IPS DF 6.9 (cell line): ENCODE results near the gene SBF2.

Experiments used
- DNase-seq: peaks from one replicate; pipeline ENCODE4 v3.0.0-alpha.2; 2013; ENCODE audit warnings: low read depth, low spot score
- H3K27ac ChIP-seq: one replicate; pipeline ENCODE4 v1.5.1; 2013; ENCODE audit warnings: low read length, control low read depth
- H3K27me3 ChIP-seq: 2 replicates; pipeline ENCODE4 v1.6.1; 2013; ENCODE audit warnings: mild to moderate bottlenecking, low read length; ENCODE audit not compliant: control insufficient read depth, insufficient read depth
- H3K36me3 ChIP-seq: 2 replicates; pipeline ENCODE4 v1.6.1; 2013; ENCODE audit warnings: low read length; ENCODE audit not compliant: control insufficient read depth, insufficient read depth
- H3K4me1 ChIP-seq: 2 replicates; pipeline ENCODE4 v1.6.1; 2013; ENCODE audit warnings: low read length; ENCODE audit not compliant: control insufficient read depth, insufficient read depth
- H3K4me3 ChIP-seq: 2 replicates; pipeline ENCODE4 v1.5.1; 2013; ENCODE audit warnings: mild to moderate bottlenecking, low read length
- H3K9me3 ChIP-seq: 2 replicates; pipeline ENCODE4 v1.6.1; 2013; ENCODE audit warnings: low read length, inconsistent platforms; ENCODE audit not compliant: control insufficient read depth, insufficient read depth
- WGBS: extraction: QIAGEN DNeasy Blood & Tissue Kit; methylation state at CpG from one replicate; pipeline ENCODE4 v1.1.7; 2013; ENCODE audit warnings: mixed read lengths, missing lambda C conversion rate; ENCODE audit not compliant: insufficient read length, insufficient coverage; 5-methylcytosine and 5-hydroxymethylcytosine counted together

SBF2 gene

GRCh38 chr11:9735236-9735635 is 558.8 kb downstream of the SBF2 start:
- H3K4me1 ChIP-seq = no peaks in the 10 kb centered on the region
- no peak overlapping the region for H3K4me3 ChIP-seq
- H3K9me3 ChIP-seq = no peaks in the 10 kb centered on the region; the same call in 1 of the 2 replicates
- DNase-seq = no peak
- peaks cover 10% of the 10 kb centered on the region; the same call in 1 of the 2 replicates for H3K36me3 ChIP-seq
- H3K27me3 ChIP-seq = no peaks in the 10 kb centered on the region
- no peak overlapping the region for H3K27ac ChIP-seq
- no CpG with 5 or more reads among the region's 3 CpGs for WGBS

- Histone ChIP-seq H3K27ac (no peak overlapping the region), H3K9me3 (no peaks in the 10 kb centered on the region; the same call in 1 of the 2 replicates), H3K4me3 (no peak overlapping the region), H3K36me3 (peaks cover 8% of the 10 kb centered on the region; the same call in 1 of the 2 replicates), H3K27me3 (no peaks in the 10 kb centered on the region), H3K4me1 (no peaks in the 10 kb centered on the region)
- no CpG with 5 or more reads among the region's 3 CpGs for WGBS
- DNase-seq = no peak
Observed at GRCh38 chr11:9733212-9733611, 560.8 kb downstream of the SBF2 start.

- Histone ChIP-seq H3K4me3 (no peak overlapping the region), H3K27me3 (no peaks in the 10 kb centered on the region), H3K27ac (no peak overlapping the region), H3K9me3 (no peaks in the 10 kb centered on the region), H3K4me1 (no peaks in the 10 kb centered on the region), H3K36me3 (peaks cover 5% of the 10 kb centered on the region; the same call in 1 of the 2 replicates)
- no CpG with 5 or more reads among the region's 11 CpGs for WGBS
- DNase-seq = no peak
Observed at GRCh38 chr11:9732453-9732852, 561.6 kb downstream of the SBF2 start.

GRCh38 chr11:9731256-9731655 is 562.8 kb downstream of the SBF2 start:
- H3K36me3 ChIP-seq = peaks cover 5% of the 10 kb centered on the region; the same call in 1 of the 2 replicates
- H3K27me3 ChIP-seq = no peaks in the 10 kb centered on the region
- WGBS = 100% methylated on average over 1 of the region's 1 CpG
- H3K9me3 ChIP-seq = no peaks in the 10 kb centered on the region
- H3K27ac ChIP-seq = no peak overlapping the region
- H3K4me1 ChIP-seq = no peaks in the 10 kb centered on the region
- no peak for DNase-seq
- no peak overlapping the region for H3K4me3 ChIP-seq
